ENCODE measurements around the gene UBE2D3. TPM values are rescaled to one million over a fixed set of nuclear protein-coding genes. Genes with fewer than 3 reads are reported as not detected.
A peak's percentile ranks its signal among the peaks of the same experiment; 100 is the strongest.

Gene UBE2D3
- polyA plus RNA-seq, 1 donor: 281 TPM

- Histone ChIP-seq H3K9me3 (ENCODE audit: control insufficient read depth, low read depth, low read length) (peaks cover 17% of the 10 kb centered on the region), H3K4me1 (ENCODE audit: control insufficient read depth, insufficient read depth, low read length) (peaks cover 2% of the 10 kb centered on the region)
- WGBS (ENCODE audit: insufficient coverage, low lambda C conversion rate): no CpG with 5 or more reads among the region's 1 CpG
Measured at GRCh38 chr4:102862747-102863146, 35.4 kb upstream of the UBE2D3 start.

GRCh38 chr4:102862016-102862415 lies 34.7 kb upstream of the UBE2D3 start:
- WGBS (ENCODE audit: insufficient coverage, low lambda C conversion rate): 100% methylated on average over 1 of the region's 1 CpG
- no peak overlapping the region for H3K4me3 ChIP-seq (ENCODE audit: low read length)
- H3K27ac ChIP-seq (ENCODE audit: low read length): no peak overlapping the region
- H3K4me1 ChIP-seq (ENCODE audit: control insufficient read depth, insufficient read depth, low read length): no peaks in the 10 kb centered on the region
- H3K27me3 ChIP-seq (ENCODE audit: control insufficient read depth, insufficient read depth, low read length): no peaks in the 10 kb centered on the region
- H3K36me3 ChIP-seq (ENCODE audit: control insufficient read depth, insufficient read depth, low read length): peaks cover 3% of the 10 kb centered on the region
- DNase-seq: no peak
- H3K9me3 ChIP-seq (ENCODE audit: control insufficient read depth, low read depth, low read length): peaks cover 17% of the 10 kb centered on the region

More at GRCh38 chr4:102862747-102863146, 35.4 kb upstream of the UBE2D3 start:
- DNase-seq: no peak
- H3K27ac ChIP-seq (ENCODE audit: low read length): no peak overlapping the region
- no peaks in the 10 kb centered on the region for H3K27me3 ChIP-seq (ENCODE audit: control insufficient read depth, insufficient read depth, low read length)
- no peak overlapping the region for H3K4me3 ChIP-seq (ENCODE audit: low read length)
- peaks cover 3% of the 10 kb centered on the region for H3K36me3 ChIP-seq (ENCODE audit: control insufficient read depth, insufficient read depth, low read length)

- Histone ChIP-seq H3K9me3 (ENCODE audit: control insufficient read depth, low read depth, low read length) (peaks cover 17% of the 10 kb centered on the region), H3K36me3 (ENCODE audit: control insufficient read depth, insufficient read depth, low read length) (peaks cover 3% of the 10 kb centered on the region), H3K4me3 (ENCODE audit: low read length) (no peak overlapping the region), H3K27me3 (ENCODE audit: control insufficient read depth, insufficient read depth, low read length) (no peaks in the 10 kb centered on the region), H3K27ac (ENCODE audit: low read length) (no peak overlapping the region), H3K4me1 (ENCODE audit: control insufficient read depth, insufficient read depth, low read length) (no peaks in the 10 kb centered on the region)
- no CpG with 5 or more reads among the region's 2 CpGs for WGBS (ENCODE audit: insufficient coverage, low lambda C conversion rate)
- no peak for DNase-seq
Measured at GRCh38 chr4:102860611-102861324, 33.4 kb upstream of the UBE2D3 start.

- no peak for DNase-seq
- Histone ChIP-seq H3K4me3 (ENCODE audit: low read length) (no peak overlapping the region), H3K4me1 (ENCODE audit: control insufficient read depth, insufficient read depth, low read length) (no peaks in the 10 kb centered on the region), H3K36me3 (ENCODE audit: control insufficient read depth, insufficient read depth, low read length) (peaks cover 3% of the 10 kb centered on the region), H3K27me3 (ENCODE audit: control insufficient read depth, insufficient read depth, low read length) (no peaks in the 10 kb centered on the region), H3K9me3 (ENCODE audit: control insufficient read depth, low read depth, low read length) (peaks cover 17% of the 10 kb centered on the region), H3K27ac (ENCODE audit: low read length) (no peak overlapping the region)
- 90% methylated on average over 1 of the region's 2 CpGs for WGBS (ENCODE audit: insufficient coverage, low lambda C conversion rate)
Measured at GRCh38 chr4:102858828-102859464, 31.6 kb upstream of the UBE2D3 start.

- Histone ChIP-seq H3K9me3 (ENCODE audit: control insufficient read depth, low read depth, low read length) (no peaks in the 10 kb centered on the region), H3K36me3 (ENCODE audit: control insufficient read depth, insufficient read depth, low read length) (no peaks in the 10 kb centered on the region), H3K27me3 (ENCODE audit: control insufficient read depth, insufficient read depth, low read length) (no peaks in the 10 kb centered on the region), H3K4me1 (ENCODE audit: control insufficient read depth, insufficient read depth, low read length) (no peaks in the 10 kb centered on the region), H3K27ac (ENCODE audit: low read length) (peak overlapping the region; percentile 58), H3K4me3 (ENCODE audit: low read length) (no peak overlapping the region)
- WGBS (ENCODE audit: insufficient coverage, low lambda C conversion rate): 43% methylated on average over 1 of the region's 2 CpGs
- DNase-seq: peak; percentile 16 to 51
Measured at GRCh38 chr4:102850370-102850769, 23.0 kb upstream of the UBE2D3 start.

GRCh38 chr4:102849579-102850104 lies 22.3 kb upstream of the UBE2D3 start:
- H3K27me3 ChIP-seq (ENCODE audit: control insufficient read depth, insufficient read depth, low read length): no peaks in the 10 kb centered on the region
- 100% methylated on average over 1 of the region's 3 CpGs for WGBS (ENCODE audit: insufficient coverage, low lambda C conversion rate)
- DNase-seq: no peak
- H3K4me3 ChIP-seq (ENCODE audit: low read length): no peak overlapping the region
- H3K9me3 ChIP-seq (ENCODE audit: control insufficient read depth, low read depth, low read length): no peaks in the 10 kb centered on the region
- no peaks in the 10 kb centered on the region for H3K36me3 ChIP-seq (ENCODE audit: control insufficient read depth, insufficient read depth, low read length)
- no peaks in the 10 kb centered on the region for H3K4me1 ChIP-seq (ENCODE audit: control insufficient read depth, insufficient read depth, low read length)
- H3K27ac ChIP-seq (ENCODE audit: low read length): peak overlapping the region; percentile 58

- no peak for DNase-seq
- no peak overlapping the region for H3K4me3 ChIP-seq (ENCODE audit: low read length)
- H3K9me3 ChIP-seq (ENCODE audit: control insufficient read depth, low read depth, low read length): no peaks in the 10 kb centered on the region
- no peaks in the 10 kb centered on the region for H3K4me1 ChIP-seq (ENCODE audit: control insufficient read depth, insufficient read depth, low read length)
- WGBS (ENCODE audit: insufficient coverage, low lambda C conversion rate): 100% methylated on average over 3 of the region's 8 CpGs
- H3K27me3 ChIP-seq (ENCODE audit: control insufficient read depth, insufficient read depth, low read length): no peaks in the 10 kb centered on the region
- no peaks in the 10 kb centered on the region for H3K36me3 ChIP-seq (ENCODE audit: control insufficient read depth, insufficient read depth, low read length)
- H3K27ac ChIP-seq (ENCODE audit: low read length): no peak overlapping the region
Measured at GRCh38 chr4:102847687-102848086, 20.3 kb upstream of the UBE2D3 start.

- Histone ChIP-seq H3K27me3 (ENCODE audit: control insufficient read depth, insufficient read depth, low read length) (no peaks in the 10 kb centered on the region), H3K4me1 (ENCODE audit: control insufficient read depth, insufficient read depth, low read length) (no peaks in the 10 kb centered on the region), H3K9me3 (ENCODE audit: control insufficient read depth, low read depth, low read length) (no peaks in the 10 kb centered on the region), H3K27ac (ENCODE audit: low read length) (no peak overlapping the region), H3K4me3 (ENCODE audit: low read length) (no peak overlapping the region), H3K36me3 (ENCODE audit: control insufficient read depth, insufficient read depth, low read length) (no peaks in the 10 kb centered on the region)
- DNase-seq: no peak
- WGBS (ENCODE audit: insufficient coverage, low lambda C conversion rate): no CpG with 5 or more reads among the region's 1 CpG
Measured at GRCh38 chr4:102843938-102844337, 16.6 kb upstream of the UBE2D3 start.

GRCh38 chr4:102843273-102843672 lies 15.9 kb upstream of the UBE2D3 start:
- Histone ChIP-seq H3K4me3 (ENCODE audit: low read length) (no peak overlapping the region), H3K27ac (ENCODE audit: low read length) (no peak overlapping the region), H3K4me1 (ENCODE audit: control insufficient read depth, insufficient read depth, low read length) (no peaks in the 10 kb centered on the region), H3K9me3 (ENCODE audit: control insufficient read depth, low read depth, low read length) (no peaks in the 10 kb centered on the region), H3K27me3 (ENCODE audit: control insufficient read depth, insufficient read depth, low read length) (no peaks in the 10 kb centered on the region), H3K36me3 (ENCODE audit: control insufficient read depth, insufficient read depth, low read length) (no peaks in the 10 kb centered on the region)
- DNase-seq: no peak

- H3K4me3 ChIP-seq (ENCODE audit: low read length): no peak overlapping the region
- H3K4me1 ChIP-seq (ENCODE audit: control insufficient read depth, insufficient read depth, low read length): no peaks in the 10 kb centered on the region
- no peaks in the 10 kb centered on the region for H3K36me3 ChIP-seq (ENCODE audit: control insufficient read depth, insufficient read depth, low read length)
- no peak for DNase-seq
- no peaks in the 10 kb centered on the region for H3K27me3 ChIP-seq (ENCODE audit: control insufficient read depth, insufficient read depth, low read length)
- H3K27ac ChIP-seq (ENCODE audit: low read length): no peak overlapping the region
- no CpG with 5 or more reads among the region's 3 CpGs for WGBS (ENCODE audit: insufficient coverage, low lambda C conversion rate)
- H3K9me3 ChIP-seq (ENCODE audit: control insufficient read depth, low read depth, low read length): no peaks in the 10 kb centered on the region
Measured at GRCh38 chr4:102842367-102842766, 15.0 kb upstream of the UBE2D3 start.

Measured in large intestine (tissue), 3 donors.